GM12801 (cell line): ENCODE results near the gene ZNF776.

Experiments used
- CTCF ChIP-seq: IDR thresholded peaks from one replicate; pipeline ENCODE4 v1.5.1; 2011; ENCODE audit warnings: control low read depth; ENCODE audit not compliant: insufficient read length; ENCODE audit errors: extremely low read depth

Gene ZNF776

GRCh38 chr19:57769345-57770131 is 22.9 kb downstream of the ZNF776 start, which contains the start of gene ZNF586:
TSS of gene ZNF586 (plus strand) at chr19:57769676. CDS start at chr19:57769843, 167 bp downstream.
- TF ChIP-seq CTCF = no peak

GRCh38 chr19:57771417-57771816 is 24.8 kb downstream of the ZNF776 start:
- no peak for TF ChIP-seq CTCF

GRCh38 chr19:57773488-57773887 is 26.9 kb downstream of the ZNF776 start:
- no peak for TF ChIP-seq CTCF

GRCh38 chr19:57776764-57777296 is 30.2 kb downstream of the ZNF776 start:
- TF ChIP-seq CTCF = no peak

- TF ChIP-seq CTCF = no peak
These were observed 31.7 kb downstream of the ZNF776 start for GRCh38 chr19:57778336-57778735.

DNA sequence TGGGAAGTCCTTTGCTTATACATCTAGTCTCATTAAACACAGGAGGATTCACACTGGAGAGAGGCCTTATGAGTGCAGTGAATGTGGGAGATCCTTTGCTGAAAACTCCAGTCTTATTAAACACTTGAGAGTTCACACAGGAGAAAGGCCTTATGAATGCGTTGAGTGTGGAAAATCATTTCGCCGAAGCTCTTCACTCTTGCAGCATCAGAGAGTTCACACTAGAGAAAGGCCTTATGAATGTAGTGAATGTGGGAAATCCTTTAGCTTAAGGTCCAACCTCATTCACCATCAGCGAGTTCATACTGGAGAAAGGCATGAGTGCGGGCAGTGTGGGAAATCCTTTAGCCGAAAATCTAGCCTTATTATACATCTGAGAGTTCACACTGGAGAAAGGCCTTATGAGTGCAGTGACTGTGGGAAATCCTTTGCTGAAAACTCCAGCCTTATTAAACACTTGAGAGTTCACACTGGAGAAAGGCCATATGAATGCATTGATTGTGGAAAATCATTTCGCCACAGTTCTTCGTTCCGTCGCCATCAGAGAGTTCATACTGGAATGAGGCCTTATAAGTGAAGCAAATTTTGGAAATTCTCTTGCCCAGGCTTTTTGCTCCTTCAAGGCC is 32.7 kb downstream of the ZNF776 start:
- no peak for TF ChIP-seq CTCF

GRCh38 chr19:57786286-57786685 is 39.7 kb downstream of the ZNF776 start:
- TF ChIP-seq CTCF = no peak
